WTC11 (cell line): Measurements from ENCODE around the gene PRSS1. TPM values are rescaled to one million over a fixed set of nuclear protein-coding genes. Genes with fewer than 3 reads are reported as not detected.

ENCODE experiments used
- ATAC-seq: fragments of 200-7000 bp; cut with Tn5 transposase; 2 replicates; pipeline ENCODE4 v1.10.0; 2021; ENCODE audit warnings: mild to moderate bottlenecking, moderate library complexity
- CTCF ChIA-PET: fragments of 300-600 bp; sonication (Branson Sonifier 250); formaldehyde crosslinking; loops from one replicate; lab custom pipeline; 2021; ENCODE audit warnings: antibody characterized with exemption; lab: Charles Lee
- POLR2A ChIA-PET: fragments of 350-600 bp; sonication (Branson Sonifier 250); formaldehyde crosslinking; loops from one replicate; lab custom pipeline; 2021; ENCODE audit warnings: antibody characterized with exemption; lab: Charles Lee
- DNase-seq: peaks from one replicate; pipeline ENCODE4 v3.0.0; 2021; ENCODE audit warnings: low spot score
- H3K27ac Mint-ChIP-seq: 2 replicates; pipeline ENCODE4 v1.8.0; 2021; ENCODE audit warnings: mixed read lengths
- H3K27me3 Mint-ChIP-seq: 2 replicates; pipeline ENCODE4 v1.8.0; 2021; ENCODE audit warnings: low read depth, mild to moderate bottlenecking, moderate library complexity, mixed read lengths
- H3K36me3 Mint-ChIP-seq: 2 replicates; pipeline ENCODE4 v1.8.0; 2021; ENCODE audit warnings: mixed read lengths
- H3K4me1 Mint-ChIP-seq: 2 replicates; pipeline ENCODE4 v1.8.0; 2022; ENCODE audit warnings: mixed read lengths
- H3K4me3 Mint-ChIP-seq: 2 replicates; pipeline ENCODE4 v1.8.0; 2021; ENCODE audit warnings: mild to moderate bottlenecking, moderate library complexity, mixed read lengths
- H3K9me3 Mint-ChIP-seq: 2 replicates; pipeline ENCODE4 v1.8.0; 2021; ENCODE audit warnings: mixed read lengths
- CBFB ChIP-seq: sonication (generic); formaldehyde crosslinking; IDR thresholded peaks from 2 replicates; pipeline ENCODE4 v1.8.1; 2022; ENCODE audit warnings: mild to moderate bottlenecking, low read depth, missing genetic modification reagents
- ETV6 ChIP-seq: sonication (generic); formaldehyde crosslinking; IDR thresholded peaks from 2 replicates; pipeline ENCODE4 v1.8.1; 2022; ENCODE audit warnings: mild to moderate bottlenecking, missing genetic modification reagents
- FOXP1 ChIP-seq: sonication (generic); formaldehyde crosslinking; IDR thresholded peaks from 2 replicates; pipeline ENCODE4 v1.8.0; 2022; ENCODE audit warnings: missing genetic modification reagents, mild to moderate bottlenecking, moderate library complexity, borderline replicate concordance
- GRHL2 ChIP-seq: fragments of 250-450 bp; sonication (Bioruptor Pico); IDR thresholded peaks from 2 replicates; pipeline ENCODE4 v1.8.0; 2022; ENCODE audit warnings: mild to moderate bottlenecking, moderate library complexity; ENCODE audit not compliant: insufficient replicate concordance, severe bottlenecking
- MYBL2 ChIP-seq: sonication (generic); formaldehyde crosslinking; IDR thresholded peaks from 2 replicates; pipeline ENCODE4 v1.8.1; 2023; ENCODE audit warnings: mild to moderate bottlenecking, moderate library complexity, missing genetic modification reagents
- NFATC4 ChIP-seq: fragments of 250-450 bp; sonication (Bioruptor Pico); IDR thresholded peaks from 2 replicates; pipeline ENCODE4 v1.9.0; 2021; ENCODE audit warnings: mild to moderate bottlenecking
- NFE2L1 ChIP-seq: sonication (generic); formaldehyde crosslinking; IDR thresholded peaks from 2 replicates; pipeline ENCODE4 v1.8.1; 2023; ENCODE audit warnings: missing genetic modification reagents
- NR3C1 ChIP-seq: sonication (generic); formaldehyde crosslinking; conservative IDR thresholded peaks from 2 replicates; pipeline ENCODE4 v1.8.1; 2023; ENCODE audit warnings: low read depth, mild to moderate bottlenecking, missing genetic modification reagents
- SMAD3 ChIP-seq: sonication (generic); formaldehyde crosslinking; IDR thresholded peaks from 2 replicates; pipeline ENCODE4 v1.8.0; 2022; ENCODE audit warnings: missing genetic modification reagents, mild to moderate bottlenecking, borderline replicate concordance
- SMAD4 ChIP-seq: sonication (generic); formaldehyde crosslinking; IDR thresholded peaks from 2 replicates; pipeline ENCODE4 v1.8.0; 2022; ENCODE audit warnings: mild to moderate bottlenecking, missing genetic modification reagents
- SP1 ChIP-seq: sonication (generic); formaldehyde crosslinking; conservative IDR thresholded peaks from 2 replicates; pipeline ENCODE4 v1.8.1; 2022; ENCODE audit warnings: missing genetic modification reagents
- TEAD1 ChIP-seq: sonication (generic); formaldehyde crosslinking; IDR thresholded peaks from 2 replicates; pipeline ENCODE4 v1.8.0; 2022; ENCODE audit warnings: mild to moderate bottlenecking, missing genetic modification reagents
- ZBTB21 ChIP-seq: sonication (generic); formaldehyde crosslinking; IDR thresholded peaks from 2 replicates; pipeline ENCODE4 v1.8.1; 2023; ENCODE audit warnings: mild to moderate bottlenecking, missing genetic modification reagents, borderline replicate concordance
- ZNF219 ChIP-seq: sonication (generic); formaldehyde crosslinking; IDR thresholded peaks from 2 replicates; pipeline ENCODE4 v1.8.0; 2023; ENCODE audit warnings: missing genetic modification reagents, mild to moderate bottlenecking, borderline replicate concordance
- ZNF263 ChIP-seq: sonication (generic); formaldehyde crosslinking; IDR thresholded peaks from 2 replicates; pipeline ENCODE4 v1.8.1; 2022; ENCODE audit warnings: low read depth, mild to moderate bottlenecking, moderate library complexity, missing genetic modification reagents
- ZNF396 ChIP-seq: fragments of 250-450 bp; sonication (Bioruptor Pico); IDR thresholded peaks from 2 replicates; pipeline ENCODE4 v1.8.0; 2021; ENCODE audit warnings: mild to moderate bottlenecking, moderate library complexity, borderline replicate concordance
- total RNA-seq: library from RNA; stranded (reverse); gene quantifications from 3 replicates; pipeline ENCODE4 v1.2.3, GENCODE V29; 2021
- TF ChIP-seq, protein P1 (sequence below): sonication (generic); formaldehyde crosslinking; conservative IDR thresholded peaks from 2 replicates; pipeline ENCODE4 v1.8.1; 2023; ENCODE audit warnings: mild to moderate bottlenecking, low read depth, missing genetic modification reagents, moderate library complexity
- TF ChIP-seq, protein P2 (sequence below): sonication (generic); formaldehyde crosslinking; IDR thresholded peaks from 2 replicates; pipeline ENCODE4 v1.8.0; 2022; ENCODE audit warnings: mild to moderate bottlenecking, missing genetic modification reagents
- TF ChIP-seq, protein P3 (sequence below): sonication (generic); formaldehyde crosslinking; IDR thresholded peaks from 2 replicates; pipeline ENCODE4 v1.8.1; 2022; ENCODE audit warnings: low read depth, mild to moderate bottlenecking, moderate library complexity, missing genetic modification reagents, borderline replicate concordance
- TF ChIP-seq, protein P4 (sequence below): sonication (generic); formaldehyde crosslinking; IDR thresholded peaks from 2 replicates; pipeline ENCODE4 v1.8.1; 2023; ENCODE audit warnings: mild to moderate bottlenecking, missing genetic modification reagents, borderline replicate concordance
- TF ChIP-seq, protein P5 (sequence below): sonication (generic); formaldehyde crosslinking; IDR thresholded peaks from 2 replicates; pipeline ENCODE4 v1.8.1; 2023; ENCODE audit warnings: mild to moderate bottlenecking, missing genetic modification reagents

Gene PRSS1
- total RNA-seq, 1 experiment from 2014 or later, result 11.1 TPM

DNA sequence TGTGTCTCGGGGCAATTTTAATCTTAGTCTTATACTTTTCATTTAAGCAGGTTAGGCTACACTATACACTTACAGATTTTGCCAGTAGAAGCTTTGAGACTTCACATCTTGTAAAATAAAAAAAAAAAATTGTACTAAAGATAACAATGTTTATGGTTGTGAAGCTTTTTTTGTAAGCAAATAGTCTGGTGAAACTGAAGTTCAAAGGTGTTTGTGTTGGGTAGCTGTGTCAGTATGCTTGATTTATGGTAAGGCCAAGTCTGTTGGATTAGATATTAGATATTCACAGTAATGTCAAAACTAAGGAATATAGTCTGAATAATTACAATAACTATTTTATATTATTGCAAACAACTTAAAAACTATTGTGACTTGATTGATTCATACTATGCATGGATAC, 31.0 kb upstream of the PRSS1 start (continued):
- TF ChIP-seq ZBTB21 (CRISPR knock-in tag), result no peak

DNA sequence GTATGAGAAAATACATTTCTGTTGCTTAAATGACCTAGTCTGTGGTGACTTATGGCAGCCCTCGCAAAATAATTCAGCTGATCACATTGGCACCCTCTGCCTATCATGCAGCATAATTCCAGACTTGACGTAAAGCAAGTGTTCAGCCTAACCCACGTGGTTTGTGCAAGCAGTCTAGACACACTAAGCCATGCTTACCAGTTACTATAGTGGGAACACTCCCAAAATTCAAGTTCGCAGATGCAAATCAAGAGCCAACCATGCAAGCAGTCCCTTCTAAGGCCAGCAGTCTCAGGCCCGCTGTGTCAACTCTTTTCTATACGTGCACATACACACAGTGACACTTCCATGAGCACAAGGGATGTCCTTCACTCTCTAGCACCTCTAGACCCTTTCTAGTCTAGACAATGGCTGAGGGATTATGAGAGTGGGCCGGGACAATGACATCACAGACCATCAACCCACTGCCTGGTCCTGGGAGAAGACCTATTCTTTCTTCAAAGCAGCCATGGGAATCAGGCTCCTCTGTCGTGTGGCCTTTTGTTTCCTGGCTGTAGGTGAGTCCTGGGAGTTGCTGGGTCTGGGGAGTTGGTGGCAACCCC, 29.0 kb upstream of the PRSS1 start:
- ATAC-seq (no peak; the same call in 1 of the 2 replicates), DNase-seq (no peak)
- H3K4me1 Mint-ChIP-seq, result peaks cover 3% of the 10 kb centered on the region
- no peaks in the 10 kb centered on the region for H3K27me3 Mint-ChIP-seq
- CTCF ChIA-PET, result interaction anchor here (1.0 kb wide), 1 partner anchor 8 kb away, joined by 4 read pairs; no protein-coding TSS in a partner anchor
- TF ChIP-seq MYBL2 (no peak), GRHL2 (CRISPR knock-in tag) (no peak), ETV6 (no peak), ZNF263 (CRISPR knock-in tag) (no peak)
- TF ChIP-seq, protein P1, sequence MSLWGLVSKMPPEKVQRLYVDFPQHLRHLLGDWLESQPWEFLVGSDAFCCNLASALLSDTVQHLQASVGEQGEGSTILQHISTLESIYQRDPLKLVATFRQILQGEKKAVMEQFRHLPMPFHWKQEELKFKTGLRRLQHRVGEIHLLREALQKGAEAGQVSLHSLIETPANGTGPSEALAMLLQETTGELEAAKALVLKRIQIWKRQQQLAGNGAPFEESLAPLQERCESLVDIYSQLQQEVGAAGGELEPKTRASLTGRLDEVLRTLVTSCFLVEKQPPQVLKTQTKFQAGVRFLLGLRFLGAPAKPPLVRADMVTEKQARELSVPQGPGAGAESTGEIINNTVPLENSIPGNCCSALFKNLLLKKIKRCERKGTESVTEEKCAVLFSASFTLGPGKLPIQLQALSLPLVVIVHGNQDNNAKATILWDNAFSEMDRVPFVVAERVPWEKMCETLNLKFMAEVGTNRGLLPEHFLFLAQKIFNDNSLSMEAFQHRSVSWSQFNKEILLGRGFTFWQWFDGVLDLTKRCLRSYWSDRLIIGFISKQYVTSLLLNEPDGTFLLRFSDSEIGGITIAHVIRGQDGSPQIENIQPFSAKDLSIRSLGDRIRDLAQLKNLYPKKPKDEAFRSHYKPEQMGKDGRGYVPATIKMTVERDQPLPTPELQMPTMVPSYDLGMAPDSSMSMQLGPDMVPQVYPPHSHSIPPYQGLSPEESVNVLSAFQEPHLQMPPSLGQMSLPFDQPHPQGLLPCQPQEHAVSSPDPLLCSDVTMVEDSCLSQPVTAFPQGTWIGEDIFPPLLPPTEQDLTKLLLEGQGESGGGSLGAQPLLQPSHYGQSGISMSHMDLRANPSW (CRISPR knock-in tag), result no peak
- TF ChIP-seq, protein P2, sequence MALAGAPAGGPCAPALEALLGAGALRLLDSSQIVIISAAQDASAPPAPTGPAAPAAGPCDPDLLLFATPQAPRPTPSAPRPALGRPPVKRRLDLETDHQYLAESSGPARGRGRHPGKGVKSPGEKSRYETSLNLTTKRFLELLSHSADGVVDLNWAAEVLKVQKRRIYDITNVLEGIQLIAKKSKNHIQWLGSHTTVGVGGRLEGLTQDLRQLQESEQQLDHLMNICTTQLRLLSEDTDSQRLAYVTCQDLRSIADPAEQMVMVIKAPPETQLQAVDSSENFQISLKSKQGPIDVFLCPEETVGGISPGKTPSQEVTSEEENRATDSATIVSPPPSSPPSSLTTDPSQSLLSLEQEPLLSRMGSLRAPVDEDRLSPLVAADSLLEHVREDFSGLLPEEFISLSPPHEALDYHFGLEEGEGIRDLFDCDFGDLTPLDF (CRISPR knock-in tag), result no peak
- TF ChIP-seq, protein P3, sequence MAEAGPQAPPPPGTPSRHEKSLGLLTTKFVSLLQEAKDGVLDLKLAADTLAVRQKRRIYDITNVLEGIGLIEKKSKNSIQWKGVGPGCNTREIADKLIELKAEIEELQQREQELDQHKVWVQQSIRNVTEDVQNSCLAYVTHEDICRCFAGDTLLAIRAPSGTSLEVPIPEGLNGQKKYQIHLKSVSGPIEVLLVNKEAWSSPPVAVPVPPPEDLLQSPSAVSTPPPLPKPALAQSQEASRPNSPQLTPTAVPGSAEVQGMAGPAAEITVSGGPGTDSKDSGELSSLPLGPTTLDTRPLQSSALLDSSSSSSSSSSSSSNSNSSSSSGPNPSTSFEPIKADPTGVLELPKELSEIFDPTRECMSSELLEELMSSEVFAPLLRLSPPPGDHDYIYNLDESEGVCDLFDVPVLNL (CRISPR knock-in tag), result no peak
- no peaks in the 10 kb centered on the region; the same call in 1 of the 2 replicates for H3K36me3 Mint-ChIP-seq
- no peak overlapping the region for H3K27ac Mint-ChIP-seq
- POLR2A ChIA-PET, result no interaction called here
- no peak overlapping the region for H3K4me3 Mint-ChIP-seq
- H3K9me3 Mint-ChIP-seq, result peaks cover 4% of the 10 kb centered on the region; the same call in 1 of the 2 replicates

DNA sequence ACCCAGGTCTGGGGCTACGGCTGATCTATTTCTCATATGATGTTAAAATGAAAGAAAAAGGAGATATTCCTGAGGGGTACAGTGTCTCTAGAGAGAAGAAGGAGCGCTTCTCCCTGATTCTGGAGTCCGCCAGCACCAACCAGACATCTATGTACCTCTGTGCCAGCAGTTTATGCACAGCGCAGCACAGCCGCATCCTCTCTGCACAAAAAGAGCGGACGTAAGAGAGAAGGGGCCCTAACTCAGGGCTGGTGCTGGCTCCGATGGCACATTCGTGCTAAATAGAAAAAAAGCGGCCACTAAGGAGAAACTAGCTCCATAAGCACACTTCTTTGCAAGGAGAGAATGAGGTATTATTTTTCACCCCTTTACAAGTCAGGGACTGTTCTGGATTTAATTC, 28.3 kb upstream of the PRSS1 start:
- POLR2A ChIA-PET, result no interaction called here
- DNase-seq, result no peak
- H3K27me3 Mint-ChIP-seq, result no peaks in the 10 kb centered on the region; the same call in 1 of the 2 replicates
- peaks cover 3% of the 10 kb centered on the region for H3K4me1 Mint-ChIP-seq
- peaks cover 5% of the 10 kb centered on the region; the same call in 1 of the 2 replicates for H3K9me3 Mint-ChIP-seq
- ATAC-seq, result no peak
- H3K27ac Mint-ChIP-seq, result no peak overlapping the region
- no peak overlapping the region for H3K4me3 Mint-ChIP-seq
- TF ChIP-seq NFE2L1 (CRISPR knock-in tag), result no peak
- TF ChIP-seq ZBTB21 (CRISPR knock-in tag), result no peak
- TF ChIP-seq NFATC4, result no peak
- no peak for TF ChIP-seq SMAD3 (CRISPR knock-in tag)
- TF ChIP-seq, protein P4, sequence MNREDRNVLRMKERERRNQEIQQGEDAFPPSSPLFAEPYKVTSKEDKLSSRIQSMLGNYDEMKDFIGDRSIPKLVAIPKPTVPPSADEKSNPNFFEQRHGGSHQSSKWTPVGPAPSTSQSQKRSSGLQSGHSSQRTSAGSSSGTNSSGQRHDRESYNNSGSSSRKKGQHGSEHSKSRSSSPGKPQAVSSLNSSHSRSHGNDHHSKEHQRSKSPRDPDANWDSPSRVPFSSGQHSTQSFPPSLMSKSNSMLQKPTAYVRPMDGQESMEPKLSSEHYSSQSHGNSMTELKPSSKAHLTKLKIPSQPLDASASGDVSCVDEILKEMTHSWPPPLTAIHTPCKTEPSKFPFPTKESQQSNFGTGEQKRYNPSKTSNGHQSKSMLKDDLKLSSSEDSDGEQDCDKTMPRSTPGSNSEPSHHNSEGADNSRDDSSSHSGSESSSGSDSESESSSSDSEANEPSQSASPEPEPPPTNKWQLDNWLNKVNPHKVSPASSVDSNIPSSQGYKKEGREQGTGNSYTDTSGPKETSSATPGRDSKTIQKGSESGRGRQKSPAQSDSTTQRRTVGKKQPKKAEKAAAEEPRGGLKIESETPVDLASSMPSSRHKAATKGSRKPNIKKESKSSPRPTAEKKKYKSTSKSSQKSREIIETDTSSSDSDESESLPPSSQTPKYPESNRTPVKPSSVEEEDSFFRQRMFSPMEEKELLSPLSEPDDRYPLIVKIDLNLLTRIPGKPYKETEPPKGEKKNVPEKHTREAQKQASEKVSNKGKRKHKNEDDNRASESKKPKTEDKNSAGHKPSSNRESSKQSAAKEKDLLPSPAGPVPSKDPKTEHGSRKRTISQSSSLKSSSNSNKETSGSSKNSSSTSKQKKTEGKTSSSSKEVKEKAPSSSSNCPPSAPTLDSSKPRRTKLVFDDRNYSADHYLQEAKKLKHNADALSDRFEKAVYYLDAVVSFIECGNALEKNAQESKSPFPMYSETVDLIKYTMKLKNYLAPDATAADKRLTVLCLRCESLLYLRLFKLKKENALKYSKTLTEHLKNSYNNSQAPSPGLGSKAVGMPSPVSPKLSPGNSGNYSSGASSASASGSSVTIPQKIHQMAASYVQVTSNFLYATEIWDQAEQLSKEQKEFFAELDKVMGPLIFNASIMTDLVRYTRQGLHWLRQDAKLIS (CRISPR knock-in tag), result no peak
- TF ChIP-seq SP1 (CRISPR knock-in tag), result no peak
- no peak for TF ChIP-seq ZNF219 (CRISPR knock-in tag)
- TF ChIP-seq NR3C1, result no peak
- no peak for TF ChIP-seq TEAD1 (CRISPR knock-in tag)
- no peak for TF ChIP-seq CBFB (CRISPR knock-in tag)
- TF ChIP-seq, protein P2 (CRISPR knock-in tag), result no peak
- TF ChIP-seq ZNF396 (CRISPR knock-in tag), result no peak
- no peak for TF ChIP-seq SMAD4
- no peak for TF ChIP-seq FOXP1 (CRISPR knock-in tag)
- no peak for TF ChIP-seq ETV6
- TF ChIP-seq, protein P5, sequence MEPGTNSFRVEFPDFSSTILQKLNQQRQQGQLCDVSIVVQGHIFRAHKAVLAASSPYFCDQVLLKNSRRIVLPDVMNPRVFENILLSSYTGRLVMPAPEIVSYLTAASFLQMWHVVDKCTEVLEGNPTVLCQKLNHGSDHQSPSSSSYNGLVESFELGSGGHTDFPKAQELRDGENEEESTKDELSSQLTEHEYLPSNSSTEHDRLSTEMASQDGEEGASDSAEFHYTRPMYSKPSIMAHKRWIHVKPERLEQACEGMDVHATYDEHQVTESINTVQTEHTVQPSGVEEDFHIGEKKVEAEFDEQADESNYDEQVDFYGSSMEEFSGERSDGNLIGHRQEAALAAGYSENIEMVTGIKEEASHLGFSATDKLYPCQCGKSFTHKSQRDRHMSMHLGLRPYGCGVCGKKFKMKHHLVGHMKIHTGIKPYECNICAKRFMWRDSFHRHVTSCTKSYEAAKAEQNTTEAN, result no peak
- TF ChIP-seq, all 79 proteins: peak for 0
- no peaks in the 10 kb centered on the region; the same call in 1 of the 2 replicates for H3K36me3 Mint-ChIP-seq
- CTCF ChIA-PET, result interaction anchor here (1.0 kb wide), 1 partner anchor 9 kb away, joined by 4 read pairs; no protein-coding TSS in a partner anchor
